SK-N-SH treated with all-trans-retinoic acid at 6 μM for 48 hours (cell line): Measurements from ENCODE around the gene GLS.

ENCODE experiments used
- BACH2 ChIP-seq: fragments of 250-450 bp; sonication (Bioruptor Pico); IDR thresholded peaks from 2 replicates; pipeline ENCODE4 v1.9.0; 2021; ENCODE audit warnings: mild to moderate bottlenecking, borderline replicate concordance
- OSR1 ChIP-seq: fragments of 250-450 bp; sonication (Bioruptor Pico); IDR thresholded peaks from 2 replicates; pipeline ENCODE4 v1.8.0; 2022; ENCODE audit warnings: moderate library complexity, mild to moderate bottlenecking, inconsistent platforms
- PATZ1 ChIP-seq: fragments of 250-450 bp; sonication (Bioruptor Pico); IDR thresholded peaks from 2 replicates; pipeline ENCODE4 v1.8.0; 2020; ENCODE audit warnings: mild to moderate bottlenecking, moderate library complexity, borderline replicate concordance
- RARB ChIP-seq: fragments of 250-450 bp; sonication (Bioruptor Pico); IDR thresholded peaks from 2 replicates; pipeline ENCODE4 v1.8.0; 2021; ENCODE audit warnings: mild to moderate bottlenecking, moderate library complexity
- TCF4 ChIP-seq: fragments of 250-450 bp; sonication (Bioruptor Pico); IDR thresholded peaks from 2 replicates; pipeline ENCODE4 v1.8.0; 2021; ENCODE audit warnings: mild to moderate bottlenecking, moderate library complexity, borderline replicate concordance
- ZFP3 ChIP-seq: fragments of 250-450 bp; sonication (Bioruptor Pico); IDR thresholded peaks from 2 replicates; pipeline ENCODE4 v1.5.0; 2020; ENCODE audit warnings: mild to moderate bottlenecking, moderate library complexity

- TF ChIP-seq RARB (CRISPR knock-in tag) (no peak), BACH2 (CRISPR knock-in tag) (no peak), PATZ1 (no peak), ZFP3 (no peak), TCF4 (CRISPR knock-in tag) (no peak), OSR1 (no peak)
Measured at GRCh38 chr2:191014653-191015020, 134.0 kb downstream of the GLS start.
